Kidney (tissue), 2 donors: ENCODE results near the gene TSPOAP1. TPM values are rescaled to one million over a fixed set of nuclear protein-coding genes. Genes with fewer than 3 reads are reported as not detected.

Source experiments
- microRNA-seq: library from miRNA; unstranded; fragments of <30 nt; microRNA quantifications from one replicate; pipeline ENCODE4 v1.2.0, GENCODE V29; 2020
- polyA plus RNA-seq: library from polyadenylated mRNA; stranded (reverse); fragments of 350-450 nt; fragmentation: Illumina TruSeq; extraction: RNeasy Lipid Tissue Mini Kit (QIAGEN cat#74804); gene quantifications from one replicate; pipeline ENCODE4 v1.2.3, GENCODE V29; 2014; ENCODE audit warnings: low read depth, low replicate concordance; ENCODE audit not compliant: insufficient read depth
- total RNA-seq: library from RNA; stranded (reverse); fragmentation: NEBNext Ultra II Directional; extraction: Animal tissue kit (Norgen Biotek cat#: 25700); gene quantifications from one replicate; pipeline ENCODE4 v1.2.1, GENCODE V29; 2021
- donor health status: DM: yes; HTN: yes; CAD: no.

TSPOAP1 gene
- total and polyA plus RNA-seq, 2 donors from 2014 or later: 12.5 to 30.6 TPM

Small RNAs within 50 kb of the gene (microRNA-seq; reads per million reads assigned to microRNA genes)
- gene MIR4736: not detected

Other genes with a start within 250 kb of the TSPOAP1 start
- 43.2 TPM for gene DYNLL2, start 245.4 kb downstream of the TSPOAP1 start, total RNA-seq
- 59.7 TPM for gene DYNLL2, start 245.4 kb downstream of the TSPOAP1 start, polyA plus RNA-seq
- gene OR4D1, start 180.4 kb downstream of the TSPOAP1 start, total RNA-seq: 0.06 TPM
- gene OR4D1, start 180.4 kb downstream of the TSPOAP1 start, polyA plus RNA-seq: not detected
- gene OR4D2, start 161.8 kb downstream of the TSPOAP1 start, total RNA-seq: not detected
- gene OR4D2, start 161.8 kb downstream of the TSPOAP1 start, polyA plus RNA-seq: not detected
- gene EPX, start 136.1 kb downstream of the TSPOAP1 start, total RNA-seq: 0.19 TPM
- gene EPX, start 136.1 kb downstream of the TSPOAP1 start, polyA plus RNA-seq: not detected
- gene MKS1, start 109.5 kb downstream of the TSPOAP1 start, total RNA-seq: 25.6 TPM
- 17.2 TPM for gene MKS1, start 109.5 kb downstream of the TSPOAP1 start, polyA plus RNA-seq
- gene LPO, start 90.2 kb downstream of the TSPOAP1 start, total RNA-seq: not detected
- not detected for gene LPO, start 90.2 kb downstream of the TSPOAP1 start, polyA plus RNA-seq
- gene MPO, start 47.9 kb downstream of the TSPOAP1 start, total RNA-seq: 0.47 TPM
- not detected for gene MPO, start 47.9 kb downstream of the TSPOAP1 start, polyA plus RNA-seq
- gene SUPT4H1, start 23.4 kb upstream of the TSPOAP1 start, total RNA-seq: 60.5 TPM
- 129 TPM for gene SUPT4H1, start 23.4 kb upstream of the TSPOAP1 start, polyA plus RNA-seq
- gene RNF43, start 88.7 kb upstream of the TSPOAP1 start, total RNA-seq: 9.5 TPM
- gene RNF43, start 88.7 kb upstream of the TSPOAP1 start, polyA plus RNA-seq: 7.8 TPM
- 0.19 TPM for gene HSF5, start 159.6 kb upstream of the TSPOAP1 start, total RNA-seq
- not detected for gene HSF5, start 159.6 kb upstream of the TSPOAP1 start, polyA plus RNA-seq
- gene MTMR4, start 185.8 kb upstream of the TSPOAP1 start, total RNA-seq: 42.9 TPM
- 13.3 TPM for gene MTMR4, start 185.8 kb upstream of the TSPOAP1 start, polyA plus RNA-seq